GM21367 (cell line): Measurements from ENCODE around the gene ZHX3.
"Not testable (repeated sequence)": the region's sequence is repeated elsewhere in the genome, so short reads cannot be mapped to it uniquely, and the experiment has no call there.

Experiments used
- ATAC-seq: cut with Tn5 transposase; IDR thresholded peaks from one replicate; pipeline ENCODE4 v1.9.1; 2021; ENCODE audit not compliant: unreplicated experiment

The ZHX3 gene

GRCh38 chr20:41261260-41261659, 56.3 kb downstream of the ZHX3 start:
- ATAC-seq = no peak

DNA sequence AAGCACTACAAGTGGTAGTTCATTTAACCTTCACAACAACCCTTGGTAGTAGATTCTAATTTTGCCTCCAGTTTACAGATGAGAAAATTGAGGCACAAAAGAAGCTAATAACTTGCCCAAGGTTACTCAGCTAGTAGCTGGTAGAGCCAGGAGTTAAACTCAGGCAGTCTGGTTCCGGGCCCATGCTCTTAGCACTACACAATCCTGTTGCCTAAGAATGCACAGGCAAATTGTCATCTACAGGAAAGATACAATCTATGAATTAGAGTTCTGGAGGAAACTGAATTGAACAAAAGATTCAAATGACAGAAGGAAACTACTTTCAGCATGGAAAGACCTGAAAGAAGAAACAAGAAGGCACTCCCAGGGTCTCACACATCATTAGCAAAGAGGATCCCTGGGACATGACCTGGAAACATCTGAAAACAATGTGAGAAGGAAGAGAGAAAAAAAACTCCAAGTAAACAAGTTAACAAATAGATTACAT, 56.8 kb downstream of the ZHX3 start:
- no peak for ATAC-seq

- ATAC-seq = no peak
Measured at GRCh38 chr20:41259309-41259708, 58.2 kb downstream of the ZHX3 start.

- ATAC-seq = no peak
Measured at GRCh38 chr20:41258474-41258873, 59.1 kb downstream of the ZHX3 start.

GRCh38 chr20:41256516-41256915, 61.0 kb downstream of the ZHX3 start:
- no peak for ATAC-seq

DNA sequence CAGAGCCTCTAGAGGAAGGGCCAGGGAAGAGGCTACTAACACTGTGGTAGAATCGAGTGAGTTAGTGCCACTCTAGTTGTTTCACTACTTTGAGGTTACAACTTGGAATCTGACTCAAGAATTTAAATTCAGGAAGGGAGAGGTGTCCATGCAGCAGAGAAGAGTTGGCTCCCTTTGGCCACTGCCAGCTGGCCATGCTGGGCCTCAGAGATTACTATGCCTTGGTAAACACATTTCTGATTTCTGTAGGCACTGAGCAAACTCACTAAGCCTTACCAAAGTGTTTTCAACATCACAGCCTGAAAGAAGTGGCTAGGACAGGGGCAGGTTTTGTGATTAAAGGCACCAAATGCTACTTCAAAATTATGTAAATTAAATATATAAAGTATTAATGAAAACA, 61.9 kb downstream of the ZHX3 start:
- no peak for ATAC-seq

GRCh38 chr20:41249411-41250281, 67.9 kb downstream of the ZHX3 start:
- no peak for ATAC-seq

DNA sequence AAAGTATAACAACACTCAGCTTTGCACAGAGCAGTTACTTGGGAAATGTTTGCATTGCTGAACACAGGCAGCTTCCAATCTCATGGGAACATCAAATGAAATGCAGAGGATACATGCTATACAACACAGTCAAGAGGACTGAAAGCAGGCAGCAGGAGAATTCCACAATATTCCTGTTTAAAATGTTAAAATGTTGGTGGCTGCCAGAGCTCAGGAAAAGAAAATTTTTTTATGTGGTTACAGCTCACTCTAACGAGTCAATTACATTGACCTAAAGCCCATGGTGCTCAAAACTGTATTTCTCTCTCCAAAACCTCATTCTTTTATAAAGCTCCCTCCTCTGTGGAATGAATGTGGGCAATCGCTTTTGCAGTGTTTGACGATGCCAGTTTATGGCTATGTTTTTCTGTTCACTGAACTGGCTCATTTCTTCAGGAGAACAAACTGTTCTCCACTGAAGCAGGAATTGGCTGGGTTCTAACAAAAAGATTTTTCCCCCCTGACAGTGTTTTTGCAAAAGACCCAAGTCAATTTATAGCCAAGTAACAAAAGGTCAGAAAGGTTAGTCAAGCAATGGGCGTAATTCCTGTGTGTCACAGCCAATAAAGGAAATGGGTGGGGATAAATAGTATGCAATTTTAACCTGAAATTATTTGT, 69.0 kb downstream of the ZHX3 start:
- no peak for ATAC-seq

GRCh38 chr20:41247523-41248367, 69.8 kb downstream of the ZHX3 start:
- ATAC-seq = no peak

- no peak for ATAC-seq
Measured at GRCh38 chr20:41245086-41245707, 72.3 kb downstream of the ZHX3 start.

DNA sequence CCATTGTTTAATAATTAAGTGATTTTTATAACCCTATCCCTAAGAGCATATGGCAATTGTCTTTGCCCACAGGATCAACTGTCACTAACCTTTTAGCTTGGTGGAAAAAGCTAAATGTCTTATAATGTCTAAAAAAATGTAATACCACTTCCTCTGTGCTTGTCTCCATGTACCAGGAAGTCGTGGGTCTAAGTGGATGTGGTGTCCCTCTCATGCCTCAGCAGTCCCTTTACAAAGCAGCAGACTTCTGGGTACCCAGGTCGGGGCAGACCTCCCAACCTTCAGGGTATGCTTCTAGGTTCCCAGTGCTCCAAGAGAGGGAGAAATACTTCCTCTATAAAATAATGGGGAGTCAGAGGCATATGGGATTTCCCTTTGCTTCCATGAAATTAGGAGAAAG, 74.7 kb downstream of the ZHX3 start:
- ATAC-seq = no peak

- no peak for ATAC-seq
Measured at GRCh38 chr20:41242352-41242751, 75.2 kb downstream of the ZHX3 start.

DNA sequence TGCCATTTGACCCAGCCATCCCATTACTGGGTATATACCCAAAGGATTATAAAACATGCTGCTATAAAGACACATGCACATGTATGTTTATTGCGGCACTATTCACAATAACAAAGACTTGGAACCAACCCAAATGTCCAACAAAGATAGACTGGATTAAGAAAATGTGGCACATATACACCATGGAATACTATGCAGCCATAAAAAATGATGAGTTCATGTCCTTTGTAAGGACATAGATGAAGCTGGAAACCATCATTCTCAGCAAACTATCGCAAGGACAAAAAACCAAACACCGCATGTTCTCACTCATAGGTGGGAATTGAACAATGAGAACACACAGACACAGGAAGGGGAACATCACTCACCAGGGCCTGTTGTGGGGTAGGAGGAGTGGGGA, 80.3 kb downstream of the ZHX3 start:
- ATAC-seq = not testable (repeated sequence)

DNA sequence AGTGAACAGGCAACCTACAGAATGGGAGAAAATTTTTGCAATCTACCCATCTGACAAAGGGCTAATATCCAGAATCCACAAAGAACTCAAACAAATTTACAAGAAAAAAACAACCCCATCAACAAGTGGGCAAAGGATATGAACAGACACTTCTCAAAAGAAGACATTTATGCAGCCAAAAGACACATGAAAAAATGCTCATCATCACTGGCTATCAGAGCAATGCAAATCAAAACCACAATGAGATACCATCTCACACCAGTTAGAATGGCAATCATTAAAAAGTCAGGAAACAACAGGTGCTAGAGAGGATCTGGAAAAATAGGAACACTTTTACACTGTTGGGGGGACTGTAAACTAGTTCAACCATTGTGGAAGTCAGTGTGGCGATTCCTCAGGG, 80.7 kb downstream of the ZHX3 start:
- not testable (repeated sequence) for ATAC-seq

DNA sequence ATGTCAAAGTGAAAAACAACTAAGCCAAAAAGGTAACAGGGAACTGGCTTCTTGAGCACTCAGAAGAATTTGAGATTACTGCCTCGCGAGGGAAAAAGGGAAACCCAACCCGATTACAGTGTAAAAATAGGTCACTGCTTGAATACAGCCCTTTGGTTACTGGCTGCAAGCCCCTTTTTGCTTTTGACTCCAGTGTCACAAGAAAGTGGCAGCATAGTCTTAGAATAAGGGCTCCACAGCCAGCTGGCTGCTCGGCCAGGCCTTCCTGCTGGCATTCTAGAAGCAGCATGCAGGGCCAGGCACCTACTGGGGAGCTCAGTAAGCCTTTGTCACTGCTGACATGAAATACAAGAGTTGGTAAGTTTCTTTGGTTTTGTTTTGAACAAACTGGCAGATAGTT, 83.0 kb downstream of the ZHX3 start:
- no peak for ATAC-seq

DNA sequence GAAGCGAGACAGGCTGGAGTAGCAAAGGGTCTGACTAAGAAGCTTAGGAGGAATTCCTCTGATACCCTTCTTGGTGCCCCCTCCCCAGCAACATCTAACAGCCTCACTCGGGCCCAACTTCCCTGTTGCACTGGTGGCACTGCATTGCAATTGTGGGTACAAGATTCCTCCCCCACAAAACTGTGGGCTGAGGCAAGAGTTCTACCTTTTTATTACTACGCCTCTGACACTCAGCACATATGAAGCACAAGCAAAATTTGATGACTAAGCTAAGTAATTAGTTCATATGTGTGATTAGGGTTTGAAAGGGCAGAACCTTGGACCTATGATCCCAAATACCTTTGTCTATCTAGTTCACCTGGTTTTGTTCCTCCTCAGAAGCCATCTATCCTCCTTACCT, 83.5 kb downstream of the ZHX3 start:
- no peak for ATAC-seq

DNA sequence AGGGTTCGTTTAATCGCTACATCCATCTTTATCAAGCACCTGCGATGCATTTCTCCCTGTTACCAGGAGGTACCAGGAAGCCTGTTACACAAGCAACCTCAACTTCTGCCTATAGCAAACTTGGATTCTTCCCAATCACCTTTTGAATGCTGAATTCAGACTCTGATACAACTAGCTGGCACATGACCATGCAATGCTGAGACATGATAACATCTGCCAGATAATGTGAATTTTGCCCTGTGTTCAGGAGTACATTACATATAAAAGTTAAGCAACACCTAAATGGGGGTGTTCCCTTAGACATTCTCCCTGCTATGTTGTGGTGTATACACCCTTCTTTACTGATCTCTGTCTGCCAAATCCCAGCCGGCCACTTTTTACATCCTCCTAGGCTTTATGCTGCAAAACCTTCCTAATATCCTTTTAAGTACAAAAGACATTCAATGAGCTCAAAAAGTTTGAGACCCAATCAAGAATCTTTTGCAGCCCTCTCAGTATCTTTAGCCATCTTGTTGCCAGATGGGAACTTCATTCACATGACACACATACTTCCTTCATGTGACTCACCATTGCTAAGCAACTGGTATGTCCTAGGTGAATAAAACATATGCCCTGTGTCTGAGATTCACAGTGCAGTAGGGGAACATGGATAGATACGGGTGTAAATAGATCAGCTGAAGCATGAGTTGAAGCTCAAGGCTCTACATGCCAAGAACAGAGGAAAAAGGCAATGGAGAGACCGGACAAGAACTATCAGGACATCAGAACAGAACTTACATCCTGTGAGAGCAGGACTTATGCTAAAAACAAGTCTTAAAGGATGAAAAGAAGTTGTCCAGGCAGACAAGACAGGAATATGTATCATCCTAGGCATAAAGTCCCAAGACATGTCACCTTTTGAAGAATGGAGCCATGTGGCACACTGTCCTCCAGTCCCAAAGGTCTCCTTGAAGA, 84.3 kb downstream of the ZHX3 start:
- no peak for ATAC-seq

GRCh38 chr20:41231136-41231535, 86.4 kb downstream of the ZHX3 start:
- ATAC-seq = no peak

GRCh38 chr20:41230136-41230535, 87.4 kb downstream of the ZHX3 start:
- no peak for ATAC-seq

DNA sequence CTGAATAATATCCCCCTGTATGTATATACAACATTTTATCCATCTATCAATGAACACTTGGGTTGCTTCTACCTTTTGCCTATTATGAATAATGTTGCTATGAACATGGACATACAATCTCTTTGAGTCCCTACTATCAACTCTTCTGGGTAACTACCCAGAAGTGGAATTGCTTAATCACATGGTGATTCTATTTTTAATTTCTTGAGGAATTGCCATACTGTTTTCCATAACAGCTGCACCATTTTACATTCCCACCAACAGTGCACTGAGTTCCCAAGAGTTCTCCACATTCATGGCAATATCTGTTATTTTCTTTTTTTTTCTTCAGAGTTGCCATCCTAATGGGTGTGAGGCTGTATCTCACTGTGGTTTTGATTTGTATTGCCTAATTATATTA, 88.3 kb downstream of the ZHX3 start:
- no peak for ATAC-seq
